Right atrium auricular region (tissue), 2 donors: ENCODE measurements around the gene MYL11. TPM values are rescaled to one million over a fixed set of nuclear protein-coding genes. Genes with fewer than 3 reads are reported as not detected.

Source experiments
- DNase-seq: peaks from one replicate; pipeline ENCODE4 v3.0.0-alpha.2; 2019; ENCODE audit warnings: low spot score
- H3K27ac ChIP-seq, 2 donors: fragments of 200-600 bp; sonication (generic); 1 replicate in 1 of 2; 2 replicates in 1 of 2; pipeline ENCODE4 v1.5.1; 2016 to 2019
- H3K27me3 ChIP-seq, 2 donors: fragments of 200-600 bp; sonication (generic); one replicate each; pipeline versions ENCODE4 v1.5.1 to v1.6.0; 2017 to 2019
- H3K36me3 ChIP-seq: fragments of 200-600 bp; sonication (generic); one replicate; pipeline ENCODE4 v1.5.1; 2016
- H3K4me1 ChIP-seq, 2 donors: fragments of 200-600 bp; sonication (generic); one replicate each; pipeline versions ENCODE4 v1.5.1 to v1.6.0; 2017 to 2019
- H3K4me3 ChIP-seq, 2 donors: fragments of 200-600 bp; sonication (generic); 1 replicate in 1 of 2; 2 replicates in 1 of 2; pipeline ENCODE4 v1.5.1; 2017 to 2019; ENCODE audit warnings: mild to moderate bottlenecking in 1 of 2, moderate library complexity in 1 of 2
- H3K9me3 ChIP-seq, 2 donors: fragments of 200-600 bp; sonication (generic); one replicate each; pipeline ENCODE4 v1.5.1; 2019
- total RNA-seq, 2 donors: library from RNA; depleted of rRNA; stranded (reverse); fragments of >200 nt; gene quantifications; one replicate each; pipeline ENCODE4 v1.1.0, GENCODE V29; 2016
- TF ChIP-seq, protein P1 (sequence below), 2 donors: fragments of 200-600 bp; sonication (generic); IDR thresholded peaks; one replicate each; pipeline ENCODE4 v1.5.1; 2019; ENCODE audit warnings: antibody characterized with exemption in 2 of 2

The MYL11 gene
- total RNA-seq, 2 donors from 2014 or later = not detected

GRCh38 chr16:30354423-30355143 is 20.0 kb upstream of the MYL11 start:
- H3K27me3 ChIP-seq = no peaks in the 10 kb centered on the region
- H3K9me3 ChIP-seq = no peaks in the 10 kb centered on the region
- peaks cover 58% of the 10 kb centered on the region for H3K36me3 ChIP-seq
- no peak for DNase-seq
- peak overlapping the region; percentile 92 to 96 for H3K27ac ChIP-seq
- H3K4me3 ChIP-seq = peak overlapping the region; percentile 86 to 89
- TF ChIP-seq, protein P1, sequence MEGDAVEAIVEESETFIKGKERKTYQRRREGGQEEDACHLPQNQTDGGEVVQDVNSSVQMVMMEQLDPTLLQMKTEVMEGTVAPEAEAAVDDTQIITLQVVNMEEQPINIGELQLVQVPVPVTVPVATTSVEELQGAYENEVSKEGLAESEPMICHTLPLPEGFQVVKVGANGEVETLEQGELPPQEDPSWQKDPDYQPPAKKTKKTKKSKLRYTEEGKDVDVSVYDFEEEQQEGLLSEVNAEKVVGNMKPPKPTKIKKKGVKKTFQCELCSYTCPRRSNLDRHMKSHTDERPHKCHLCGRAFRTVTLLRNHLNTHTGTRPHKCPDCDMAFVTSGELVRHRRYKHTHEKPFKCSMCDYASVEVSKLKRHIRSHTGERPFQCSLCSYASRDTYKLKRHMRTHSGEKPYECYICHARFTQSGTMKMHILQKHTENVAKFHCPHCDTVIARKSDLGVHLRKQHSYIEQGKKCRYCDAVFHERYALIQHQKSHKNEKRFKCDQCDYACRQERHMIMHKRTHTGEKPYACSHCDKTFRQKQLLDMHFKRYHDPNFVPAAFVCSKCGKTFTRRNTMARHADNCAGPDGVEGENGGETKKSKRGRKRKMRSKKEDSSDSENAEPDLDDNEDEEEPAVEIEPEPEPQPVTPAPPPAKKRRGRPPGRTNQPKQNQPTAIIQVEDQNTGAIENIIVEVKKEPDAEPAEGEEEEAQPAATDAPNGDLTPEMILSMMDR (IDR thresholded peaks at IDR 0.05) = no peak
- peaks cover 4 to 53% of the 10 kb centered on the region in 2 donors for H3K4me1 ChIP-seq

DNA sequence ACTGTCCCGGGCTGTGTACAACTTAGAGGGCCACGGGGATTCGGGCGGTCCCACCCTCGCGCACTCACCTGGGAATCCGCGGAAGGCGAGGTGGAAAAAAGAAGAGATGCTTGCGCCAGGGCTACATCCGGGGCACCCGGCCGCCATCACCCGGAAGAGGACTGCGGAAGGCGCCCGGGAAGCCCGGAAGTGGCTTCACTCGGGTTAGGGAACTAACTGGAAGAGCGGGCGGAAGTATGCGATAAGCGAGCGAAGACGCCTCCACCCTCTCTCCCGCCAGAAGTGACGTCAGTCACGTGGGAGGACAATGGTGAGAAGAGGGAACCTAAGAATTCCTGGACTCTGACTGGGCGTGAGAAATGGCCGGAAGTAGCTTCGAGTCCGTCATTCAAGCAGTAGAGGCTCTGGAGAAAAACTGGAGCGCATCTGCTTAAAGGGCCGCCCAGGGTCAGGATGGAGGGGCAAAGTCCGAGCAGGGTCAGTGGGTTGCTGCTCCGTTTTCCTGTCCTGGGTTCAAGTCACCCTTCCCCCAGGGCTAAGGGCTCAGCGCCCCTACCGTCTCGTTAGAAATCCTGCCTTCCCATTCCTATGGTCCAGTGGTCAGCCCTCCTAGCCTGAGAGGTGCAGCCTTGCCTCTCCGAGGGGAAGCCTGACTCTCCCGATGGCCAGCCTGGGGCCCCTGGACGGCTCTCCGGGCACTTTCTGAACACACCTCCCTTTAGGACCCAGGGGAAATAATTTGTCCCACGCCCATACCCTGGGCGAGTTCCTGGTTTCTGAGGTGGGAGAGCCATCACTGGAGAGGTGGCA is 19.3 kb upstream of the MYL11 start, which contains the start of gene CD2BP2:
CD2BP2 (minus strand) TSS at position 165 of the 810 bp plus-strand sequence. CDS start 627 bp downstream, outside the sequence.
- Histone ChIP-seq H3K9me3 (no peaks in the 10 kb centered on the region), H3K27me3 (no peaks in the 10 kb centered on the region), H3K4me1 (peaks cover 4 to 53% of the 10 kb centered on the region in 2 donors), H3K4me3 (peak within 1 kb of the TSS; percentile 86 to 89), H3K36me3 (peaks cover 58% of the 10 kb centered on the region), H3K27ac (peak within 1 kb of the TSS; percentile 92 to 96)
- TF ChIP-seq, protein P1 (IDR thresholded peaks at IDR 0.05) = no peak
- DNase-seq = peak; percentile 98

- Histone ChIP-seq H3K27me3 (no peaks in the 10 kb centered on the region), H3K36me3 (peaks cover 52% of the 10 kb centered on the region), H3K9me3 (no peaks in the 10 kb centered on the region), H3K27ac (peak overlapping the region; percentile 92 to 96), H3K4me1 (peaks cover 4 to 53% of the 10 kb centered on the region in 2 donors), H3K4me3 (peak overlapping the region; percentile 86 to 89)
- TF ChIP-seq, protein P1 (IDR thresholded peaks at IDR 0.05) = no peak
- no peak for DNase-seq
Measured at GRCh38 chr16:30355954-30356308, 18.7 kb upstream of the MYL11 start.

DNA sequence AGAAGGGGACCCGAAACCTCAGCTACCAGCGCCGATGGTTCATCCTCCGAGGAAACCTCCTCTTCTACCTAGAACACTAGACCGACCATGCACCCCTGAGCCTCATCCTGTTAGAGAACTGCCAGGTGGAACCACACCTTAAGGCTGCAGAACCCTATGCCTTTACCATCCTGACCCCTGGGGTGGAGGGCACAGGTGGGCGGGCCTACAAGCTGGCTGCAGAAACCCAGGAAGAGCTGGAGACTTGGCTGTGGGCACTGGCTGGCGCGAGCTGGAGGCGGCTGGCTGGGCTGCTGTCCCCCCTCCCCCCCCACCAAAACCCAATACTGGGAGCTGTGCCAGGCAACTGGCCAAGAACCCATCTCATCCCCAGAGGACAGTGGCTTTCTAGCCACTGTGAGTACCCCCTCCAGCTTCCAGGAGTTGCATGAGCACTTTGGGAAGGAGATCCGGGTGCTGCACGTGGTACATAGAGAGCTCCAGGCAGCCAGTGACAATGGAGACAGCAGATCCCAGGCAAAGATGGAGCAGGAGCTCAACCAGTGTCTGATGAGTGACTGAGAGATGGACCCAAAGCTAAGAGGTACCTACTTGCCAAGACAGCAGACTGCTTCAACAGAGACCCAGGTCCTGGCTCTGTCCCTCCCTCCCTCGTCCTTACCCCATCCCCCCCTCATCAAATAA is 18.1 kb upstream of the MYL11 start:
- DNase-seq = no peak
- peak overlapping the region in 1 of 2 donors; percentile 89 for H3K4me3 ChIP-seq
- no peaks in the 10 kb centered on the region for H3K27me3 ChIP-seq
- H3K27ac ChIP-seq = peak overlapping the region; percentile 92 to 96
- H3K4me1 ChIP-seq = peaks cover 4 to 48% of the 10 kb centered on the region in 2 donors
- H3K9me3 ChIP-seq = no peaks in the 10 kb centered on the region
- TF ChIP-seq, protein P1 (IDR thresholded peaks at IDR 0.05) = no peak
- H3K36me3 ChIP-seq = peaks cover 46% of the 10 kb centered on the region

GRCh38 chr16:30357085-30357714 is 17.4 kb upstream of the MYL11 start:
- Histone ChIP-seq H3K36me3 (peaks cover 45% of the 10 kb centered on the region), H3K4me3 (no peak overlapping the region), H3K9me3 (no peaks in the 10 kb centered on the region), H3K27ac (no peak overlapping the region), H3K27me3 (no peaks in the 10 kb centered on the region), H3K4me1 (peaks cover 4 to 42% of the 10 kb centered on the region in 2 donors)
- TF ChIP-seq, protein P1 (IDR thresholded peaks at IDR 0.05) = no peak
- DNase-seq = no peak
